Ectodermal cell (in vitro differentiated cells): ENCODE measurements around the gene HIGD2A.

Experiments
- H3K27ac ChIP-seq: 2 replicates; pipeline ENCODE4 v1.7.0; 2013; ENCODE audit warnings: mild to moderate bottlenecking, low read depth, low read length; ENCODE audit not compliant: insufficient read depth, poor library complexity, severe bottlenecking
- H3K27me3 ChIP-seq: 2 replicates; pipeline ENCODE4 v1.7.0; 2013; ENCODE audit warnings: mild to moderate bottlenecking, low read length; ENCODE audit not compliant: insufficient read depth, control insufficient read depth, poor library complexity, severe bottlenecking
- H3K36me3 ChIP-seq: one replicate; pipeline ENCODE4 v1.7.0; 2013; ENCODE audit warnings: low read length; ENCODE audit not compliant: control insufficient read depth, insufficient read depth
- H3K4me1 ChIP-seq: one replicate; pipeline ENCODE4 v1.7.0; 2013; ENCODE audit warnings: low read length; ENCODE audit not compliant: control insufficient read depth, insufficient read depth
- H3K4me3 ChIP-seq: 2 replicates; pipeline ENCODE4 v1.7.0; 2013; ENCODE audit warnings: low read depth, low read length, control low read depth; ENCODE audit not compliant: insufficient read depth
- H3K9me3 ChIP-seq: 2 replicates; pipeline ENCODE4 v1.7.0; 2013; ENCODE audit warnings: mild to moderate bottlenecking, low read length, moderate library complexity; ENCODE audit not compliant: control insufficient read depth
- WGBS, 2 experiments: methylation state at CpG; one replicate each; pipeline ENCODE4 v1.1.7; 2013; ENCODE audit warnings: missing lambda C conversion rate in 2 of 2; 5-methylcytosine and 5-hydroxymethylcytosine counted together

Gene HIGD2A

GRCh38 chr5:176394881-176395675, 6.5 kb downstream of the HIGD2A start:
- Histone ChIP-seq H3K9me3 (no peaks in the 10 kb centered on the region), H3K36me3 (no peaks in the 10 kb centered on the region), H3K27me3 (no peaks in the 10 kb centered on the region), H3K4me1 (no peaks in the 10 kb centered on the region), H3K27ac (no peak overlapping the region), H3K4me3 (no peak overlapping the region)
- WGBS, 2 experiments = 92 to 93% methylated on average over 11 of the region's 11 CpGs

- no peak overlapping the region for H3K4me3 ChIP-seq
- 80 to 84% methylated on average over 6 of the region's 6 CpGs for WGBS, 2 experiments
- no peaks in the 10 kb centered on the region for H3K4me1 ChIP-seq
- no peaks in the 10 kb centered on the region for H3K27me3 ChIP-seq
- no peak overlapping the region for H3K27ac ChIP-seq
- H3K9me3 ChIP-seq = no peaks in the 10 kb centered on the region
- no peaks in the 10 kb centered on the region for H3K36me3 ChIP-seq
Measured at GRCh38 chr5:176396330-176396729, 7.8 kb downstream of the HIGD2A start.

GRCh38 chr5:176397736-176398420, 9.3 kb downstream of the HIGD2A start:
- Histone ChIP-seq H3K27me3 (no peaks in the 10 kb centered on the region), H3K4me1 (no peaks in the 10 kb centered on the region), H3K27ac (no peak overlapping the region), H3K36me3 (no peaks in the 10 kb centered on the region), H3K4me3 (no peak overlapping the region), H3K9me3 (no peaks in the 10 kb centered on the region)
- 92 to 94% methylated on average over 18 of the region's 18 CpGs for WGBS, 2 experiments

GRCh38 chr5:176400382-176401156, 12.0 kb downstream of the HIGD2A start:
- Histone ChIP-seq H3K27ac (no peak overlapping the region), H3K4me1 (no peaks in the 10 kb centered on the region), H3K36me3 (no peaks in the 10 kb centered on the region), H3K4me3 (no peak overlapping the region), H3K9me3 (no peaks in the 10 kb centered on the region), H3K27me3 (no peaks in the 10 kb centered on the region)
- WGBS, 2 experiments = 90 to 91% methylated on average over 17 of the region's 17 CpGs

GRCh38 chr5:176401281-176402205, 13.0 kb downstream of the HIGD2A start:
- H3K27ac ChIP-seq = no peak overlapping the region
- WGBS, 2 experiments = 91% methylated on average over 22 of the region's 22 CpGs

GRCh38 chr5:176405656-176406435, 17.3 kb downstream of the HIGD2A start:
- Histone ChIP-seq H3K36me3 (no peaks in the 10 kb centered on the region), H3K27me3 (no peaks in the 10 kb centered on the region), H3K4me3 (no peak overlapping the region), H3K9me3 (no peaks in the 10 kb centered on the region), H3K4me1 (no peaks in the 10 kb centered on the region), H3K27ac (peak overlapping the region; percentile 16)
- 74 to 79% methylated on average over 20 of the region's 20 CpGs for WGBS, 2 experiments

More at GRCh38 chr5:176401281-176402205, 13.0 kb downstream of the HIGD2A start:
- Histone ChIP-seq H3K9me3 (no peaks in the 10 kb centered on the region), H3K4me3 (no peak overlapping the region), H3K27me3 (no peaks in the 10 kb centered on the region), H3K36me3 (no peaks in the 10 kb centered on the region), H3K4me1 (no peaks in the 10 kb centered on the region)

GRCh38 chr5:176406436-176407052, 18.0 kb downstream of the HIGD2A start:
- Histone ChIP-seq H3K4me1 (no peaks in the 10 kb centered on the region), H3K9me3 (no peaks in the 10 kb centered on the region), H3K27me3 (no peaks in the 10 kb centered on the region), H3K27ac (peak overlapping the region; percentile 16), H3K4me3 (no peak overlapping the region), H3K36me3 (no peaks in the 10 kb centered on the region)
- 92 to 94% methylated on average over 9 of the region's 9 CpGs for WGBS, 2 experiments

GRCh38 chr5:176407456-176408251, 19.1 kb downstream of the HIGD2A start:
- Histone ChIP-seq H3K27ac (no peak overlapping the region), H3K9me3 (no peaks in the 10 kb centered on the region), H3K36me3 (no peaks in the 10 kb centered on the region), H3K27me3 (no peaks in the 10 kb centered on the region), H3K4me3 (no peak overlapping the region), H3K4me1 (no peaks in the 10 kb centered on the region)
- 93 to 94% methylated on average over 6 of the region's 6 CpGs for WGBS, 2 experiments
